Lung (tissue), 12 donors: ENCODE data around the gene GRK4. TPM values are rescaled to one million over a fixed set of nuclear protein-coding genes. Genes with fewer than 3 reads are reported as not detected.

ENCODE experiments used
- ATAC-seq: fragments of 200-7000 bp; cut with Tn5 transposase; one replicate; pipeline ENCODE4 v1.9.1; 2020; ENCODE audit warnings: moderate number of reproducible peaks; ENCODE audit not compliant: insufficient read depth, low FRiP score
- DNase-seq, 3 donors: peaks; one replicate each; pipeline ENCODE4 v3.0.0-alpha.2; 2013 to 2017
- H3K27ac ChIP-seq, 2 donors: one replicate each; pipeline ENCODE4 v1.5.1; 2013; ENCODE audit warnings: mild to moderate bottlenecking in 2 of 2, moderate library complexity in 2 of 2, control low read depth in 1 of 2, inconsistent platforms in 1 of 2, low read depth in 1 of 2, low read length in 1 of 2
- H3K27me3 ChIP-seq, 3 donors: one replicate each; pipeline ENCODE4 v1.5.1; 2013; ENCODE audit warnings: low read length in 2 of 3; ENCODE audit not compliant: control insufficient read depth in 3 of 3, insufficient read depth in 3 of 3
- H3K36me3 ChIP-seq, 4 donors: one replicate each; pipeline ENCODE4 v1.5.1; 2013; ENCODE audit warnings: low read length in 4 of 4, mild to moderate bottlenecking in 1 of 4, moderate library complexity in 1 of 4; ENCODE audit not compliant: control insufficient read depth in 4 of 4, insufficient read depth in 4 of 4
- H3K4me1 ChIP-seq, 5 donors: one replicate each; pipeline ENCODE4 v1.5.1; 2013; ENCODE audit warnings: low read length in 5 of 5, mild to moderate bottlenecking in 2 of 5, moderate library complexity in 1 of 5; ENCODE audit not compliant: control insufficient read depth in 5 of 5, insufficient read depth in 5 of 5
- H3K4me3 ChIP-seq: one replicate; pipeline ENCODE4 v1.5.1; 2013; ENCODE audit warnings: mild to moderate bottlenecking, control low read depth, moderate library complexity
- H3K9ac ChIP-seq, 2 donors: one replicate each; pipeline ENCODE4 v1.5.1; 2013; ENCODE audit warnings: low read length in 2 of 2, control low read depth in 1 of 2; ENCODE audit not compliant: insufficient read depth in 1 of 2
- H3K9me3 ChIP-seq, 4 donors: one replicate each; pipeline ENCODE4 v1.5.1; 2013; ENCODE audit warnings: low read length in 3 of 4, mild to moderate bottlenecking in 1 of 4, moderate library complexity in 1 of 4; ENCODE audit not compliant: control insufficient read depth in 4 of 4, insufficient read depth in 3 of 4
- WGBS, 2 donors: extraction: QIAGEN DNeasy Blood & Tissue Kit; methylation state at CpG; one replicate each; pipeline ENCODE4 v1.1.7; 2013; 5-methylcytosine and 5-hydroxymethylcytosine counted together
- polyA plus RNA-seq, 2 donors: library from polyadenylated mRNA; stranded (reverse); fragments of 200-250 nt; gene quantifications; one replicate each; pipeline ENCODE4 v1.2.1, GENCODE V29; 2013
- total RNA-seq, 2 donors: library from RNA; depleted of rRNA in 1 of 2; stranded (reverse); fragments of >200 nt in 1 of 2; gene quantifications; one replicate each; pipeline ENCODE4 v1.2.1, GENCODE V29; 2014 to 2021
- TF ChIP-seq, protein P1 (sequence below): IDR thresholded peaks from 2 replicates; pipeline ENCODE4 v1.5.1; 2012; ENCODE audit warnings: mild to moderate bottlenecking; ENCODE audit errors: control extremely low read depth, extremely low read depth
- donor health status: control.
- donor health status: control.
- donor health status: Bipolar disorder and iron deficiency.
- donor health status: healthy.
- donor health status: DM: yes; HTN: yes; CAD: no.

Gene GRK4
- total and polyA plus RNA-seq, 4 donors = 1.8 to 6.7 (median 3.2) TPM

DNA sequence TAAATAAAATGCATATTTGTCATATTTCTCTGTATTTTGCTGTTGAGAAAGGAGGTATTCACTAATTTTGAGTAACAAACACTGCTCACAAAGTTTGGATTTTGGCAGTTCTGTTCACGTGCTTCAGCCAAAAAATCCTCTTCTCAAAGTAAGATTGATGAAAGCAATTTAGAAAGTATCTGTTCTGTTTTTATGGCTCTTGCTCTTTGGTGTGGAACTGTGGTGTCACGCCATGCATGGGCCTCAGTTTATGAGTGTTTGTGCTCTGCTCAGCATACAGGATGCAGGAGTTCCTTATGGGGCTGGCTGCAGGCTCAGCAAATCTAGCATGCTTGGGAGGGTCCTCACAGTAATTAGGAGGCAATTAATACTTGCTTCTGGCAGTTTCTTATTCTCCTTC is 114.4 kb downstream of the GRK4 start:
- WGBS, 2 donors = 71 to 75% methylated on average over 2 of the region's 2 CpGs
- H3K27me3 ChIP-seq = no peaks in the 10 kb centered on the region
- no peak overlapping the region for H3K4me3 ChIP-seq
- H3K9ac ChIP-seq = no peak overlapping the region
- H3K36me3 ChIP-seq = peaks cover 0 to 1% (median 0%) of the 10 kb centered on the region in 4 donors
- peaks cover 1 to 14% (median 8%) of the 10 kb centered on the region in 5 donors for H3K4me1 ChIP-seq
- TF ChIP-seq, protein P1, sequence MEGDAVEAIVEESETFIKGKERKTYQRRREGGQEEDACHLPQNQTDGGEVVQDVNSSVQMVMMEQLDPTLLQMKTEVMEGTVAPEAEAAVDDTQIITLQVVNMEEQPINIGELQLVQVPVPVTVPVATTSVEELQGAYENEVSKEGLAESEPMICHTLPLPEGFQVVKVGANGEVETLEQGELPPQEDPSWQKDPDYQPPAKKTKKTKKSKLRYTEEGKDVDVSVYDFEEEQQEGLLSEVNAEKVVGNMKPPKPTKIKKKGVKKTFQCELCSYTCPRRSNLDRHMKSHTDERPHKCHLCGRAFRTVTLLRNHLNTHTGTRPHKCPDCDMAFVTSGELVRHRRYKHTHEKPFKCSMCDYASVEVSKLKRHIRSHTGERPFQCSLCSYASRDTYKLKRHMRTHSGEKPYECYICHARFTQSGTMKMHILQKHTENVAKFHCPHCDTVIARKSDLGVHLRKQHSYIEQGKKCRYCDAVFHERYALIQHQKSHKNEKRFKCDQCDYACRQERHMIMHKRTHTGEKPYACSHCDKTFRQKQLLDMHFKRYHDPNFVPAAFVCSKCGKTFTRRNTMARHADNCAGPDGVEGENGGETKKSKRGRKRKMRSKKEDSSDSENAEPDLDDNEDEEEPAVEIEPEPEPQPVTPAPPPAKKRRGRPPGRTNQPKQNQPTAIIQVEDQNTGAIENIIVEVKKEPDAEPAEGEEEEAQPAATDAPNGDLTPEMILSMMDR = no peak
- no peak for DNase-seq
- no peak for ATAC-seq
- no peak overlapping the region for H3K27ac ChIP-seq
- no peaks in the 10 kb centered on the region for H3K9me3 ChIP-seq

DNA sequence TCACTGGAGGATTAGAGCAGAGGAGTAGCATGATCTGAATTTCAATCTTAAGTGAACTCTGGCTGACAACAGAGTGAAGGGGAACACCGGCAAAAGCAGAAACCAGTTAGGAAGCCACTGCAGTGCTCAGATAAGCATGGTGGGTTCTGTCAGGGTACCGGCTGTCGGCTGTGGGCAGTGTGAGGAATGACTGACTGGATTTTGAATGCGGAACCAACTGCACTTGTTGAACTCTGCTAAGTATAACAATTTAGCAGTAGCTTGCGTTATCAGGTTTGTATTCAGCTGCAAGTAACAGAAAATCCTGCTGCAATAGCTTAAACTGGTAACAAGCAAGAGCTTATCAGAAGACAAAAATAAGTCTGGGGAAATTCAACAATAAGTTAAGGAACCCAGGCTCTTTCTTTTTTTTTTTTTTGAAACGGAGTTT is 116.3 kb downstream of the GRK4 start:
- Histone ChIP-seq H3K27ac (no peak overlapping the region), H3K27me3 (no peaks in the 10 kb centered on the region), H3K36me3 (peaks cover 0 to 1% (median 0%) of the 10 kb centered on the region in 4 donors), H3K4me1 (peaks cover 1 to 10% (median 7%) of the 10 kb centered on the region in 5 donors), H3K9ac (no peak overlapping the region), H3K9me3 (no peaks in the 10 kb centered on the region), H3K4me3 (no peak overlapping the region)
- ATAC-seq (no peak), DNase-seq (no peak)
- WGBS, 2 donors = 33 to 69% methylated on average over 6 of the region's 6 CpGs
- TF ChIP-seq, protein P1 = no peak

DNA sequence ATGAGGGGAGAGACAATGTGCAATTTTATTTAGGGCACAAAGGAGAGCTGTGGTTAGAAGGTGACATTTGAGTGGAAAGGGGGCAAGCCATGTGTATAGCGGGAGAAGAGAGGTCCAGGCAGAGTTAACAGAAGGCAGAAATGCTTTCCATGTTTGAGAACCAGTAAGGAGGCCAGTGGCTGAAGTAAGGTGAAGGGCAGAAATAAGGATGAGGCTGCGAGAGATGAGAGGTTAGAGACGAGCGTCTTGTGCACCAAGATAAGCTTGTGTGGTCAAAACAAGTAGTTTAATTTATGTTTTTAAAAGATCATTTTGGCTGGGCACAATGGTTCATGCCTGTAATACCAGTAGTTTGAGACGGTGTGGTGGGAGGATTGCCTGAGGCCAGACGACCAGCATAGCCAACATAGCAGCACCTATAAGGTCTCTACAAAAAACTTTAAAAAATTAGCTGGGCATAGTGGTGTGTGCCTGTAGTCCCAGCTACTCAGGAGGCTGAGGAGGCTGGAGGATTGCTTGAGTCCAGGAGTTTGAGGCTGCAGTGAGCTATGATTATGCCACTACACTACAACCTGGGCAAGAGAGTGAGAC is 119.6 kb downstream of the GRK4 start:
- ATAC-seq = no peak
- TF ChIP-seq, protein P1 = no peak
- 71 to 82% methylated on average over 6 of the region's 6 CpGs for WGBS, 2 donors

DNA sequence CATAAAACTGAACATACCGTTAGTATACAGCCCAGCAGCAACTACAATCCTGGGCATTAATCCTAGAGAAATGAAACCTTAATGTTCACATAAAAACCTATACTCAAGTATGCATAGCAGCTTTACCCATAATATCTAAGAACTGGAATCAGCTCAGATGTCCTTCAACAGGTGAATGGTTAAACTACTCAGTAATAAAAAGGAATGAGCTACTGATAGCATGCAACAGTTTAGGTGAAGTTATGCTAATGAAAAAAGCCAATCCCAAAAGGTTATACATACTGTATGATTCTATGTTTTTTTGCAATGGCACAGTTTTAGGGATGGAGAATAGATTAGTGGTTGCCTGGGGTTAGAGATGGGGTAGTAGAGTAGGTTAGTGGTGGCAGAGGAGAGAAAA is 120.4 kb downstream of the GRK4 start:
- no peaks in the 10 kb centered on the region for H3K9me3 ChIP-seq
- H3K27ac ChIP-seq = no peak overlapping the region
- H3K27me3 ChIP-seq = no peaks in the 10 kb centered on the region
- no peak for ATAC-seq
- H3K4me3 ChIP-seq = no peak overlapping the region
- DNase-seq = no peak
- peaks cover 0 to 6% (median 0%) of the 10 kb centered on the region in 5 donors for H3K4me1 ChIP-seq
- 51 to 79% methylated on average over 1 of the region's 1 CpG for WGBS, 2 donors
- H3K36me3 ChIP-seq = peaks cover 3 to 7% (median 4%) of the 10 kb centered on the region in 4 donors
- H3K9ac ChIP-seq = no peak overlapping the region
- TF ChIP-seq, protein P1 = no peak

More for the DNA sequence above, 119.6 kb downstream of the GRK4 start:
- Histone ChIP-seq H3K9ac (no peak overlapping the region), H3K27ac (no peak overlapping the region), H3K4me1 (peaks cover 0 to 6% (median 0%) of the 10 kb centered on the region in 5 donors), H3K27me3 (no peaks in the 10 kb centered on the region), H3K9me3 (no peaks in the 10 kb centered on the region), H3K36me3 (peaks cover 0 to 7% (median 2%) of the 10 kb centered on the region in 4 donors), H3K4me3 (no peak overlapping the region)
- no peak for DNase-seq
